ENCODE results near the gene SSBP3.

SSBP3 gene

GRCh38 chr1:54245501-54245900 lies 160.7 kb downstream of the SSBP3 start:
- Histone ChIP-seq H3K27me3 (ENCODE audit: insufficient read depth, poor library complexity, severe bottlenecking) (no peaks in the 10 kb centered on the region), H3K4me3 (replicated peaks; ENCODE audit: insufficient read depth, low read length) (no peak overlapping the region), H3K27ac (replicated peaks) (no peak overlapping the region)
- DNase-seq (ENCODE audit: low read depth in 1 of 2, low spot score in 1 of 2): no peak
- TF ChIP-seq POLR2AphosphoS5 (IDR thresholded peaks at IDR 0.05; ENCODE audit: low read depth) (no peak), REST (IDR thresholded peaks at IDR 0.05; ENCODE audit: insufficient replicate concordance, low read depth) (no peak), CTCF (IDR thresholded peaks at IDR 0.05; ENCODE audit: insufficient read depth, low read length) (no peak), GABPA (IDR thresholded peaks at IDR 0.05; ENCODE audit: low read depth) (no peak), SPI1 (IDR thresholded peaks at IDR 0.05; ENCODE audit: borderline replicate concordance, low read depth) (no peak)

DNA sequence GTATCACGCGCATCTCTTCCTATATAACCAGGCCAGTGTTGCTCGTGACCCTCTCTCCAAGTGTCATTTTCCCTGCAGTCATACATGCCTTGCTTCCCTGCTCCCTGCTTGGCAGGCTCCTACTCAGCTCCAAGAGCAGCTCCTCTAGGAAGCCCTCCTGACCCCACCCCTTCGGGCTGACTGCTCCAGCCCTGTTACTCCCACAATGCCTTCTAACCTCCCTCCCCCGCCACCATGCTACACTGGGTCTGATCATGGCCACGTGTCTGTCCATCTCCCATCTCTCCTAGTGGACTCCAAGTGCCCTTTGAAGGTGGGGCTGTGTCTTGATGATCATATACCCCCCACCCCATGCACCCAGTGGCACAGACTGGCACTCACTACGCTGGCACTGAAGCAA lies 161.5 kb downstream of the SSBP3 start:
- H3K27me3 ChIP-seq (ENCODE audit: insufficient read depth, poor library complexity, severe bottlenecking): no peaks in the 10 kb centered on the region
- no peak for DNase-seq (ENCODE audit: low read depth in 1 of 2, low spot score in 1 of 2)
- no peak overlapping the region for H3K4me3 ChIP-seq (replicated peaks; ENCODE audit: insufficient read depth, low read length)
- TF ChIP-seq CTCF (IDR thresholded peaks at IDR 0.05; ENCODE audit: insufficient read depth, low read length) (no peak), POLR2AphosphoS5 (IDR thresholded peaks at IDR 0.05; ENCODE audit: low read depth) (no peak), GABPA (IDR thresholded peaks at IDR 0.05; ENCODE audit: low read depth) (no peak), REST (IDR thresholded peaks at IDR 0.05; ENCODE audit: insufficient replicate concordance, low read depth) (no peak), SPI1 (IDR thresholded peaks at IDR 0.05; ENCODE audit: borderline replicate concordance, low read depth) (no peak)
- no peak overlapping the region for H3K27ac ChIP-seq (replicated peaks)

DNA sequence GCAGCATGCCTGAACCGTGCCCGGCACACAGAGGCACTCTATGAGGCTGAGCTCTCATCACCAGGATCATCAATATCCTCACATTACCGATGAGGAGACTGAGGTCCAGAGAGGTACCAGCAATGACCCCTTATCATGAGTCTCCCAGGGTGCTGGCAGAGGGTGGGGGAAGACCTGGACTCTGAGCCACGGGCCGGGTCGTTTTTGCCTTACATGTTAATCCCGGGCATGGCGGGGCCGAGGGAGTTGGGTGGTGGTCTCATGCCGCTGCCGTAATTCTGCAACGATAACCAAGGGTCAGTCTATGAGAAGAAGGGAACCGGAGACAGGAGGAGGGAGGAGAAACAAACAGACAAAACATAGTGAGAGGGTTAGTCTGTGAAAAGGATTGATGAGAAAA lies 163.2 kb downstream of the SSBP3 start:
- no peaks in the 10 kb centered on the region for H3K27me3 ChIP-seq (ENCODE audit: insufficient read depth, poor library complexity, severe bottlenecking)
- no peak overlapping the region for H3K27ac ChIP-seq (replicated peaks)
- TF ChIP-seq POLR2AphosphoS5 (IDR thresholded peaks at IDR 0.05; ENCODE audit: low read depth): no peak
- no peak for TF ChIP-seq CTCF (IDR thresholded peaks at IDR 0.05; ENCODE audit: insufficient read depth, low read length)
- no peak for TF ChIP-seq REST (IDR thresholded peaks at IDR 0.05; ENCODE audit: insufficient replicate concordance, low read depth)
- no peak for TF ChIP-seq SPI1 (IDR thresholded peaks at IDR 0.05; ENCODE audit: borderline replicate concordance, low read depth)
- TF ChIP-seq GABPA (IDR thresholded peaks at IDR 0.05; ENCODE audit: low read depth): no peak
- DNase-seq (ENCODE audit: low read depth in 1 of 2, low spot score in 1 of 2): no peak
- H3K4me3 ChIP-seq (replicated peaks; ENCODE audit: insufficient read depth, low read length): no peak overlapping the region

Data from HL-60 (cell line).